Measurements from ENCODE around the gene BCAN.
A peak's percentile ranks its signal among the peaks of the same experiment; 100 is the strongest.

The BCAN gene

DNA sequence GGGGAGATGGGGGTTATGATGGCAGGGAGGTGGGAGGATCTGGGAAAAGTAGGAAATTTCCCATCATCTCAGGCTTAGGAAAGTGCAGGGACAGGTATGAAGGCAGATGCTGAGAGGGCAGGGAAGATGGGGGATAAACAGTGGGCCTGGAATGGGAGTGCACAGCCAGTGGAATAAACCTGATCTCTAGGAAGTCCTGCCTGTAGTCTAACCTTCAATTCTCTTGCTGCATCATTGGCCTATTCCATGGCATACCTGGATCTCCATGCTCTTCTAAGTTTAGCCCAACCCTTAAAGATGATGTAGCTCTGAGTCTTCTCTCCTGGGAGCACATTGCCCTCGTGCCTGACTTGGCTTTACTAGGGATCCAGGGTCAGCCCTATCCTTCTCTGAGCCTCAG lies 2.7 kb downstream of the BCAN start:
- no peak for DNase-seq

DNA sequence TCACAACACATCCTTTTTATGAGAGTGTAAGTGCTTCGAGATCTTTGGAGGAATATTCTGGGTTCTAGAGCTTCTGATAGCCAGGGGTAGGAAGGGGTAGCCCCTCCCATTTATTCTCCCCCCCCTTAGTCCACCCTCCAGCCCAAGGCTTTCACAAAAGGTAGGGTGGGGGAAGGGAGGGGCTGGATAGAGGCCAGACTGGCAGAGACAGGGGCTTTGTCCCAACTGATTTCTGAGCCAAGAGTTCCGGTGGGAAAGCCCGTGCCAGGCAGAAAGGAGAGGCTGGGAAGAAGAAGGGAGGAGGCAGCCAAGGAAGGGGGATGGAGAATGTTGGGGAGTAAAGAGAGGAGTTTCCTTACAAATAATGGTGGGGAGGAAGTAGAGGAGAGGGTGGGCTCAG lies 3.1 kb downstream of the BCAN start:
- no peak for DNase-seq

DNA sequence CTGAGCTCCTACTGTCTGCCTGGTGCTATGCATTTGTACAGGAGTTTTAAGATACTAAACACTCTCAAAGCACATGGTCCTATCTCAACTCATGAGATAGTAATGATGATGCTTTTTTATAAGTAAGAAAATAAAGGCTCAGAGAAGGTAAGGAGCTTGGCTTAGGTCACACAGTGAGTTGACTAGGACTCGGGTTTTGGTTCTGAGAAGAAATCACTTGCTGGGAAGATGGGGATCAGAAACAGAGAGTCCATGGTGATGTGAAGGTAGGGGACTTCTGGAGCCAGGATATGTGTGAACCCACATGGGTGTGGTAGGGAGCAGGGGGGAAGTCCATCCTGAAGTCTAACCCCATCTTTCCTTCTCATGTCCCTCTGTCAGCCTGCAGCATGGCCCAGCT lies 3.7 kb downstream of the BCAN start:
- no peak for DNase-seq

DNA sequence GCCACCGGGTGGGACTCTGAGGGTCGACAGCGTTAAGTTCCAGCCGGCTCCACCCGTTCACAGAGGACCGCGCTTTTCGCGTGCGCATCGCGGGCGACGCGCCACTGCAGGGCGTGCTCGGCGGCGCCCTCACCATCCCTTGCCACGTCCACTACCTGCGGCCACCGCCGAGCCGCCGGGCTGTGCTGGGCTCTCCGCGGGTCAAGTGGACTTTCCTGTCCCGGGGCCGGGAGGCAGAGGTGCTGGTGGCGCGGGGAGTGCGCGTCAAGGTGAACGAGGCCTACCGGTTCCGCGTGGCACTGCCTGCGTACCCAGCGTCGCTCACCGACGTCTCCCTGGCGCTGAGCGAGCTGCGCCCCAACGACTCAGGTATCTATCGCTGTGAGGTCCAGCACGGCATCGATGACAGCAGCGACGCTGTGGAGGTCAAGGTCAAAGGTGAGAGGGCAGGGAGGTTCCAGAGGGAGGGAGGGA lies 4.9 kb downstream of the BCAN start:
- no peak for DNase-seq

DNA sequence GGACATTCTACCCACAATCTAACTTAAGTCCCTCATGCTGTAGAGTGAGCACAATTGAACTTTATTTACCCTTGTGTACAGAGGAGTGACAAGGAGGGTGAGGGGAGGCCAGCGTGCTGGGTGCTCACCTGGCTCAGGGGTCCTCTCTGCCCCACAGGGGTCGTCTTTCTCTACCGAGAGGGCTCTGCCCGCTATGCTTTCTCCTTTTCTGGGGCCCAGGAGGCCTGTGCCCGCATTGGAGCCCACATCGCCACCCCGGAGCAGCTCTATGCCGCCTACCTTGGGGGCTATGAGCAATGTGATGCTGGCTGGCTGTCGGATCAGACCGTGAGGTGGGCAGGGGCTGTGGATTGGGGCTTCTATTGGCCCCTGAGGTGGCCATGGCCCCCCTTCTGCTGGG lies 5.4 kb downstream of the BCAN start:
- DNase-seq, result no peak

DNA sequence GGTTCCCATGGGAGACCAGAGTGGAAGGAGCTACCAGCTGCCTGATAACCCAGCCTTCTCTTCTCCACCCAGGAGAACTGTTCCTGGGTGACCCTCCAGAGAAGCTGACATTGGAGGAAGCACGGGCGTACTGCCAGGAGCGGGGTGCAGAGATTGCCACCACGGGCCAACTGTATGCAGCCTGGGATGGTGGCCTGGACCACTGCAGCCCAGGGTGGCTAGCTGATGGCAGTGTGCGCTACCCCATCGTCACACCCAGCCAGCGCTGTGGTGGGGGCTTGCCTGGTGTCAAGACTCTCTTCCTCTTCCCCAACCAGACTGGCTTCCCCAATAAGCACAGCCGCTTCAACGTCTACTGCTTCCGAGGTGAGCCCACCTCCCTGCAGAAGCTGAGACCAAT lies 6.6 kb downstream of the BCAN start:
- no peak for DNase-seq

DNA sequence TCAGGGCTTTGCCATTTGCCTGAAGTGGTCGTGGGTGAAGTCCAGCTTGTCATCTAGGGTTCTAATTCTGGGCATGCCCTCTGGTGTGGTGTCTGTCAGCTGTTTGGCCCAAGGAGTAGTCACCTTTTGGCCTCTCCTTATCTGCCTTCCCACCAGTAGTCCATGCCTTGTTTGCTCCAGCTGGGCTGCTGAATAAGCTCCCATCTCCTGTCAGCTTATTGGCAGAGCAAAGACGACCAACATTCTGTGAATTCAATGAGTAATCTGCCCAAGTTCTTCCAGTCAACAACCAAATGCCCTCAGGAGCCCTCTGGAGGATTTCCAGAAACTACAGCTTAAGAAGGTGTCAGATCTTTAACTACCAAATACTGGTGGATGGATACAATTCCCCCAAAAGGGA lies 7.0 kb downstream of the BCAN start:
- DNase-seq, result no peak

DNA sequence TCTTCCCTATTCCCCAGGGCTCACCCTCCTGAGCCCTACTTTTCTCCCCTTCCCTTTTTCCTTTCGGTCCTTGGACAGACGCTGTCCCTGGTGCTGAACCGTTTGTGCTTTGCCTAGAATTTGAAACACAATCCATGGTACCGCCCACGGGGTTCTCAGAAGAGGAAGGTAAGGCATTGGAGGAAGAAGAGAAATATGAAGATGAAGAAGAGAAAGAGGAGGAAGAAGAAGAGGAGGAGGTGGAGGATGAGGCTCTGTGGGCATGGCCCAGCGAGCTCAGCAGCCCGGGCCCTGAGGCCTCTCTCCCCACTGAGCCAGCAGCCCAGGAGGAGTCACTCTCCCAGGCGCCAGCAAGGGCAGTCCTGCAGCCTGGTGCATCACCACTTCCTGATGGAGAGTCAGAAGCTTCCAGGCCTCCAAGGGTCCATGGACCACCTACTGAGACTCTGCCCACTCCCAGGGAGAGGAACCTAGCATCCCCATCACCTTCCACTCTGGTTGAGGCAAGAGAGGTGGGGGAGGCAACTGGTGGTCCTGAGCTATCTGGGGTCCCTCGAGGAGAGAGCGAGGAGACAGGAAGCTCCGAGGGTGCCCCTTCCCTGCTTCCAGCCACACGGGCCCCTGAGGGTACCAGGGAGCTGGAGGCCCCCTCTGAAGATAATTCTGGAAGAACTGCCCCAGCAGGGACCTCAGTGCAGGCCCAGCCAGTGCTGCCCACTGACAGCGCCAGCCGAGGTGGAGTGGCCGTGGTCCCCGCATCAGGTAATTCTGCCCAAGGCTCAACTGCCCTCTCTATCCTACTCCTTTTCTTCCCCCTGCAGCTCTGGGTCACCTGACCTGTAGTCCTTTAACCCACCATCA lies 10.4 kb downstream of the BCAN start:
- DNase-seq, result no peak

DNA sequence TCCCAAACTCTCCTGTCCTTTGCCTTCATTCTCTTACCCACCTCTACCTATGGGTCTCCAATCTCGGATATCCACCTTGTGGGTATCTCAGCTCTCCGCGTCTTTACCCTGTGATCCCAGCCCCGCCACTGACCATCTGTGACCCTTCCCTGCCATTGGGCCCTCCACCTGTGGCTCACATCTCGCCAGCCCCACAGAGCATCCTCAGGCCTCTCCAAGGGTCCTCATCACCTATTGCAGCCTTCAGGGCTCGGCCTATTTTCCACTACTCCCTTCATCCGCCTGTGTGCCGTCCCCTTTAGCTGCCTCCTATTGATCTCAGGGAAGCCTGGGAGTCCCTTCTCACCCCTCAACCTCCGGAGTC lies 11.1 kb downstream of the BCAN start:
- DNase-seq, result no peak

DNA sequence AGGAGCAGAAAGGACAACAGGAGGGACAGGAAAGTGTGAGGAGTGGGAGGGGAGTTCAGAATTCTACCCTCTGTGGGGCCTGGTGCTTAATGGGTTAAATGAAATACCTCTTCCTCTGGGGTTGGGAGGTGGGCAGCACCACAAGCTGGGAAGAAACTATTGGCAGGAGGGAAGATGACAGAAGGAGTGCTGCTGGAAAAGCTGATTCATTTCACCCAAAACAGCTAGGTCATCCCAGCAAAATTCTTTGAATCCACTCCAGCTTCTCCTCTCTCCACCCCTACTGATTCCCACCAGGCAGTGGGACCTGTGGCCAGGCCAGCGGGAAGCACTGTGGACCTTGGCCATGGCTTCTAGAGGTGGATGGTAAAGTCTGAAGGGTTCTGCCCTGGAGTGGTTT lies 12.8 kb downstream of the BCAN start:
- no peak for DNase-seq

DNA sequence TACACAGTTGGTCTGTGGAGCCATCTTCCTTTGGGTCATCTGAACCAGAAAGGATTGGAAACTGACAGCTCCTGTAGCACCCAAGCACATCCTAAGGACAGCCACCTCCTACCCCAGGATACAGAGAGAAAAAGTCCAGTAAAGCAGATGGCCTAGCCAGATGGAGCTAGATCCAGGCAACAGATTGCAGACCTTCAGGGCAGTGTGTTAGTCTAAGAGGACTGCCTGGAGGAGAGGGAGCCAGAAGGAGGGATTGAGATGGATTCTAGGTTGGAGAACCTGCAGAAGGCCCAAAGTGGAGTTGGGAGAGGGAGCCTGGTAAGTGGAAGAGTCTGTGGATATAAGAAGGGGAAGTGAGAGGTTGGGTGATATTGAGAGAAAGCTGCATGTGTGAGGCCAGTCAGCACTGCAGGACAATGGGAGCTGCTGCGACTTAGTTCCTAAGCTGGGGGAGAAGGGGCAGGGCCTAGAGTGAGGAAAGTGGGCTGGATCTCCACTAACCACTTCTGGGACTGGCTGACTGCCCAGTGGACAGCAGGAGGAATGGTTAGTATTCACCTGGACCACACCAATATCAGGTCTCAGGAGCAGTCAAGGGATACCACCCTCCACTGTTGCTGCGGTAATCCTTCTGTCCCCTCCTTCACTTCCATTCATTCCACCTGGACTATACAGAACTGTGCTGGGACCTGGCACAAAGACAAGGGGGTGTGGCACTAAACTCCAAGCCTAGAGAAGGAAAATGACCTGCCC lies 13.4 kb downstream of the BCAN start:
- no peak for DNase-seq

DNA sequence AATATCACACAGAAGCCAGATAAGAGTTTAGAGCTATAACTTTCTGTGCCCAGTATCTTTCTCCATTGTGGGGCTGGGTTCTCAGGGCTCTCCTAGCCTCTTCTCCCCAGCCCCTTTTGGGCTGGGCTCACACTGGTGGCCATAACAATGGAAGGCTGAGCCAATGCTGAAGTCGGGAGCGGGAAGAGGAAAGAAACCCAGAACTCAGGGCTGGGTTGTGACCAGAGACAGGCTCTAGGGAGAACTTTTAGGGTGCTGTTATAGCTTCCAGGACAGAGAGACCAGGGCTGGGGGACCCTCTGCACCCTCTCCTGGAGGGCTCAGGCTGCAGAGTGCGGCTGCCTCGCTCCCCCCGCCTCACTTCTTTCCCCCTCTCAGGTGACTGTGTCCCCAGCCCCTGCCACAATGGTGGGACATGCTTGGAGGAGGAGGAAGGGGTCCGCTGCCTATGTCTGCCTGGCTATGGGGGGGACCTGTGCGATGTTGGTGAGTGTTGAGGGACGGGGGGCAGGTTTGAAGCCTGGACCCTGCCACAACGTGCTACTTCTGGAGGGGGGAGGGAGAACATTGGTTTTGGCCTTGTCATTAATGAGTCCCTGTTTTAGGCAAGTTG lies 14.1 kb downstream of the BCAN start:
- DNase-seq, result no peak

DNA sequence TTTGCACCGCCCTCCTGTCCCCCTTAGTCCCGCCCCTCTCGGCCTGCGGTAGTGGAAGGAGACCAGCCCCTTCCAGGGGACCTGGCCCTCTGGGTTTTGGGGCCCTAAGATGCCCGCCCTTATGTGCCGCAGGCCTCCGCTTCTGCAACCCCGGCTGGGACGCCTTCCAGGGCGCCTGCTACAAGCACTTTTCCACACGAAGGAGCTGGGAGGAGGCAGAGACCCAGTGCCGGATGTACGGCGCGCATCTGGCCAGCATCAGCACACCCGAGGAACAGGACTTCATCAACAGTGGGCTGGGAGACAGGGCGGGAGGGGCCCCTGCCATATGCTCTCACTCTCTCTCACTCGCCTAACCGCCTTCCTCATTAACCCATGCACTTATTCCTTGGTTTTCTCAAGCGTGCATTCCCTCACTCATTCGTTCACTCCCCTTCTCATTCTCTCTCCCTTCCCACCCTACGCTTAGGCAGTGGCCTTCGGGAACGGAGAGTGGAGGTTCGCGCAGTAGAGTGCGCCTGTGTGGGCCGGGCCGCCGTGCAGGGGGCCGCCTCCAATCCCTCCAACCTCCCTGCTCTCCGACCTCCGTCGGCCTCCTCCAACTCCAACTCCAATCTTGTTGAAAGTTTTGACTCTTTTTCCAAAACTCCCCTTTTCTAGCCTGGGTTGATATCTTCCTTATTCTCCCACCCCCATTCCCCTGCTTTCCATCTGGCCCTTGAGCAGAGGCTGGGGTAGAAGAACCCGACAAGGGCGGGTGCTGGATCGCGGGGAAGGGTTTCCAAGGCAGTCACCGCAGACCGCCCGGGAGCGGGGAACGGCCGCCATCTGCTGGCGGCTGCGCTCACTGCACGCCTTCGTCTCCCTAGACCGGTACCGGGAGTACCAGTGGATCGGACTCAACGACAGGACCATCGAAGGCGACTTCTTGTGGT lies 15.2 kb downstream of the BCAN start:
- DNase-seq, result peak; percentile 49

DNA sequence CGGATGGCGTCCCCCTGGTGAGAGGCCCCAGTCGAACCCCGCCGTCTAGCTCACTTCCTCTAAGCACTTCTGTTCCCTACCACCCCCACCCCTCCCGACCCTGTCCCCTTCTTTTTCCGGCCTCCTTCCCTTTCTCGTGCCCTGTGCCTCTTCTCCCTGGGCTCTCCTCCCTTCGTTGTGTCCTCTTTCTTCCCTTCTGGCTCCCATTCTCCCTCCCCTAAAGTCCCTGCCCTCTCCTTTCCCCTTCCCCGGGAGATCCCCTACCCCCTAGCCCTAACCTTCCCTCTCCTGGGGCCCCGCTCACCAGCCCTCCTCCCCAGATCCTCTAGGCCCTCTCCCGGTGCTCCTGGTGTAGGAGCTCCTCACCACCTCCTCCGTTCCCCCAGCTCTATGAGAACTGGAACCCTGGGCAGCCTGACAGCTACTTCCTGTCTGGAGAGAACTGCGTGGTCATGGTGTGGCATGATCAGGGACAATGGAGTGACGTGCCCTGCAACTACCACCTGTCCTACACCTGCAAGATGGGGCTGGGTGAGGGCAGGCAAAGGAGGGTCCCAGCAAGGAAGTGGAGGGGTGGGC lies 15.9 kb downstream of the BCAN start:
- DNase-seq, result peak; percentile 62

DNA sequence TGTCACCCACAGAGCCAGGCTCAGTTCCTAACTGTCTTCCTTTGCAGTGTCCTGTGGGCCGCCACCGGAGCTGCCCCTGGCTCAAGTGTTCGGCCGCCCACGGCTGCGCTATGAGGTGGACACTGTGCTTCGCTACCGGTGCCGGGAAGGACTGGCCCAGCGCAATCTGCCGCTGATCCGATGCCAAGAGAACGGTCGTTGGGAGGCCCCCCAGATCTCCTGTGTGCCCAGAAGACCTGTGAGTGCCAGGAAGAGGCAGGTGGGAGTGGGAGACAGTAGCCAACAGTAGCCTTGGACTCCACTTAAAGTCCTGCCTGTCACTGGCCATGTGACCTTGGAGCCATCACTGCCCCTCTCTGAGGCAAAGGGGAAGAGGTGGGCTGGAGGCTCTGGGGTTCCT lies 16.6 kb downstream of the BCAN start:
- DNase-seq, result peak; percentile 37

DNA sequence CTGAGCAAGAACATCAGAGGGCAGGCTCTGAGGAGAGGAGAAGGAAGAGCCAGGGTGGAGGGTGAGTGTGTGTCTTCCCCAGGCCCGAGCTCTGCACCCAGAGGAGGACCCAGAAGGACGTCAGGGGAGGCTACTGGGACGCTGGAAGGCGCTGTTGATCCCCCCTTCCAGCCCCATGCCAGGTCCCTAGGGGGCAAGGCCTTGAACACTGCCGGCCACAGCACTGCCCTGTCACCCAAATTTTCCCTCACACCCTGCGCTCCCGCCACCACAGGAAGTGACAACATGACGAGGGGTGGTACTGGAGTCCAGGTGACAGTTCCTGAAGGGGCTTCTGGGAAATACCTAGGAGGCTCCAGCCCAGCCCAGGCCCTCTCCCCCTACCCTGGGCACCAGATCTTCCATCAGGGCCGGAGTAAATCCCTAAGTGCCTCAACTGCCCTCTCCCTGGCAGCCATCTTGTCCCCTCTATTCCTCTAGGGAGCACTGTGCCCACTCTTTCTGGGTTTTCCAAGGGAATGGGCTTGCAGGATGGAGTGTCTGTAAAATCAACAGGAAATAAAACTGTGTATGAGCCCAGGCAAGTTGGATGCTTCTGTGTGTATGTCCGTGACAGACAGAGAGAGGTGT lies 17.1 kb downstream of the BCAN start:
- DNase-seq, result peak; percentile 76

DNA sequence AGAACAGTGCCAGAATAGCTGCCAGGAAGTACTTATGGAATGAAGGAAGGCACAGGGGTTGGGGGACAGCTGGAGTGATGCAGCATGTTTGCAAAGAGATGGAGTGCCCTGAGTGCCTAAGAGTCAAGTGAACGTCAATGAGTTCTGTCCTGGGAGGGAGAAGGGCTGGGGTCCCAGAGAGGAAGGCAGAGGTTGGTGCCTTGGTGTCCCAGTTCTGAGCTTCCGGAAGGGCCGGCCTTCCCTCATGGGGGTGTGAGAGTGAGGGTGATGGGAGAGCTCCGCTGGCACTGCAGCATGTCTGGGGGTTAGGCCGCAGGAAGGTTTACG lies 17.7 kb downstream of the BCAN start:
- DNase-seq, result no peak

DNA sequence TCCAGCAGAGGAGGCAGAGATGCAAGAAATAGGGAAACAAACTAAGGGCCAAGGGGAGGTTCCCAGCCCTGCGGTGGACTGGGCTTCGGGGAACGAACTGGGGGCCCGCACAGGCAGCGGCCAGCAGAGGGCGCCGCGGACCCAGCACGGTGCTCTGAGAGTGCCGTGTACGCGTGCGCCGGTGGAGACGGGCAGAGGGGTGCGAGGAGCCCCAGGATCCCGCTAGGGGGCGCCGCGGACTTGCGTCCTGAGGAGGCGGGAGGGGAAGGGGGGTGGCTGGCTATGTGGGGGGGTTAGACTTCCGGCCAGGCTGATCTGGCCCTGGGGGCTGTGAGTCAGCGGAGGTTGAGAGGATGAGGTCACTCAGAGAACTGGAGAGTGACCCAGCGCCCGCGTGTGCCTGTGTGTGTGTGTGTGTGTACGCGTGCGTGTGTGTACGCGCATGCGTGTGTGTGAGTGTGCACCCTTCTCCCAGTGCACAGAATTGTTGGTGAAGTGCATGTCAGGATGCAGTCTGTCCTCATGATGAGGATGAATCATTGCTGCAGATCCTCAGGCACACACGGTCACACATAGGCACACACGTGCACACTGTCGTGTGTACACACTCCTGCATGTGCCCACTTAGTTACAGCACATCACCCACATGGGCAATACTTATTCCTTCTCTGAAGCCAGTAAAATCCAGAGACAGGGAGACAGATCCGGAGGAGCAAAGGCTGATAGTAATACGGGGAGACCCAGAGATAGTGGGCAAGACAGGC lies 18.3 kb downstream of the BCAN start:
- peak; percentile 94 for DNase-seq

DNA sequence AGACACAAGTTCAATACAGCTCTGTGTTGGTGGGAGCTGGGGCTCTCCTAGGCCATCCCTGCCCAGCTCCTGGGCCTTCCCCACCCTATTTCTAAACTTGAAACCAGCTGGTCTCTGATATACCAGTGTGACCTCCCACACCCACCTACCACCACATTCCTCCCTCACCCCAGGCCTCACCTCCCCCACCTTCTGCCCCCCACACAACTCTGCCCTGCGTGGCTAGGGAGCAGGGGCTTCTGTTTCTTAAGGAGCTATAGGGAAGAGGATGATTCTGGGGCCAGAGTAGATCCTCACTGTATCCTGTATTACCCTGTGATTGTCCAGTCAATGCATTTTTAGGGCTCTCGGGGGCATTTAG lies 18.8 kb downstream of the BCAN start:
- no peak for DNase-seq

DNA sequence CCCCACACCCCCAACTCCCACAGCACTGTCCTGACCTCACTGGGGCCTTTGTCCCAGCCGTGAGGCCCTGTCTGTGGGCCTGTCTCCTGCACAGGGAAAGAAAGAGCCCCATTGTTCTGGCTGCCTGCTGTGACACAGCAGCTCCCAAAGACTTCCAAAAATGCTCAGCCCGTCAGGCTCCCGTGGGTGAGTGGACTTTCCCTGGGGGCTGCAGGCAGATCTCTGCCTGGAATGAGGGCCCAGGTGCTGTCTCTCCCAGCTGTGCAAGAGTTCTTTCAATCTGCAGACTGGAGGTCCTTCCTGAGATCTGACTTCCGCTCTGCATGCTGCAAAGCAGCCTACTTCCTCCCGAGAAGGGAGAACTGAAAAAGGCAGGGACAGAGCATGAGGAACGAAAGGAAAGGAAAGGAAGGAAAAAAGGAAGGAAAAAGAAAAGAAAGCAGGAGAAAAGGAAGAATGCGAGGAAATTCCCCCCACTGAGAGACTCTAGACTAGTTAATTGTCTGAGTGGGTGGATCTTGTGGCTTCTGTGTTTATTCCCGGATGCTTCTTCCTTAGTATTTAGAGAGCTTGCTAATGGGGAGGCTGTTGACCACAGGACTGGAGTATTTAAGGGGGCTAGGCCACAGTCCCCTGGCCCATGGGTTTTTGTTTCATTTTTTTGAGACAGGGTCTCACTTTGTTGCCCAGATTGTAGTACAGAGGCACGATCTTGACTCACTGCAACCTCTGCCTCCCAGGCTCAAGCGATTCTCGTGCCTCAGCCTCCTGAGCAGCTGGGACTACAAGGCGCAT lies 20.3 kb downstream of the BCAN start:
- DNase-seq, result no peak

DNA sequence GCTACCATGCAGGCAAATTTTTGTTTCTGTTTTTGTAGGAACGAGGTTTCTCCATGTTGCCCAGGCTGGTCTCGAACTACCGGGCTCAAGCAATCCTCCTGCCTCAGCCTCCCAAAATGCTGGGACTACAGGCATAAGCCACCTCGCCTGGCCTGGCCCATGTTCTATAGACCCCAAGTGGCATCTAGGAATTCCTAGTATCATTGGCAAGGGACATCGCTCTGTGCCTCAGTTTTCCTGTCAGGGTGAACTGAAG lies 20.8 kb downstream of the BCAN start:
- no peak for DNase-seq
